Mesenchymal stem cell (in vitro differentiated cells and primary cell): ENCODE measurements around the gene DLEC1.

Experiments
- DNase-seq: peaks from one replicate; pipeline ENCODE4 v3.0.0-alpha.2; 2013
- H2AFZ ChIP-seq: one replicate; pipeline ENCODE4 v1.6.1; 2013; ENCODE audit warnings: low read depth, mild to moderate bottlenecking, control low read depth, inconsistent platforms, low read length, moderate library complexity
- H2AK5ac ChIP-seq: 2 replicates; pipeline ENCODE4 v1.6.1; 2013; ENCODE audit warnings: low read length, moderate library complexity, mild to moderate bottlenecking, inconsistent platforms; ENCODE audit not compliant: severe bottlenecking
- H2BK120ac ChIP-seq: one replicate; pipeline ENCODE4 v1.6.1; 2013; ENCODE audit warnings: low read depth, mild to moderate bottlenecking, inconsistent platforms, low read length, moderate library complexity
- H2BK12ac ChIP-seq, 2 experiments: one replicate each; pipeline ENCODE4 v1.6.1; 2013; ENCODE audit warnings: inconsistent platforms in 2 of 2, low read length in 2 of 2, mild to moderate bottlenecking in 2 of 2, moderate library complexity in 2 of 2, control low read depth in 1 of 2
- H2BK15ac ChIP-seq: one replicate; pipeline ENCODE4 v1.6.1; 2013; ENCODE audit warnings: mild to moderate bottlenecking, low read depth, inconsistent platforms; ENCODE audit not compliant: poor library complexity, severe bottlenecking
- H2BK5ac ChIP-seq: 2 replicates; pipeline ENCODE4 v1.6.1; 2013; ENCODE audit warnings: low read depth, mild to moderate bottlenecking, low read length, control low read depth, inconsistent platforms; ENCODE audit not compliant: poor library complexity, severe bottlenecking
- H3K14ac ChIP-seq, 2 experiments: one replicate each; pipeline ENCODE4 v1.6.1; 2013; ENCODE audit warnings: inconsistent platforms in 2 of 2, low read length in 2 of 2, control low read depth in 1 of 2, mild to moderate bottlenecking in 1 of 2, moderate library complexity in 1 of 2
- H3K18ac ChIP-seq, 2 experiments: one replicate each; pipeline ENCODE4 v1.6.1; 2013; ENCODE audit warnings: inconsistent platforms in 2 of 2, low read length in 2 of 2, control low read depth in 1 of 2, low read depth in 1 of 2, mild to moderate bottlenecking in 1 of 2
- H3K23ac ChIP-seq, 2 experiments: one replicate each; pipeline ENCODE4 v1.6.1; 2013; ENCODE audit warnings: inconsistent platforms in 2 of 2, low read length in 2 of 2, mild to moderate bottlenecking in 2 of 2, moderate library complexity in 2 of 2, control low read depth in 1 of 2
- H3K27ac ChIP-seq: 2 replicates; pipeline ENCODE4 v1.5.1; 2013; ENCODE audit warnings: mild to moderate bottlenecking, moderate library complexity, low read length, control low read depth, inconsistent platforms; ENCODE audit not compliant: poor library complexity, severe bottlenecking
- H3K27me3 ChIP-seq, 2 experiments: 2 replicates each; pipeline versions ENCODE4 v1.6.1 to v1.7.0; 2013; ENCODE audit warnings: low read length in 2 of 2, mild to moderate bottlenecking in 2 of 2, moderate library complexity in 2 of 2, control low read depth in 1 of 2, inconsistent platforms in 1 of 2; ENCODE audit not compliant: control insufficient read depth in 1 of 2, insufficient read depth in 1 of 2
- H3K36me3 ChIP-seq, 2 experiments: 2 replicates each; pipeline versions ENCODE4 v1.6.1 to v1.7.0; 2013; ENCODE audit warnings: low read length in 2 of 2, control low read depth in 1 of 2, inconsistent platforms in 1 of 2, low read depth in 1 of 2, mild to moderate bottlenecking in 1 of 2; ENCODE audit not compliant: insufficient read depth in 2 of 2, control insufficient read depth in 1 of 2
- H3K4ac ChIP-seq, 2 experiments: one replicate each; pipeline ENCODE4 v1.6.1; 2013; ENCODE audit warnings: inconsistent platforms in 2 of 2, low read length in 2 of 2, mild to moderate bottlenecking in 2 of 2, moderate library complexity in 2 of 2, control low read depth in 1 of 2, low read depth in 1 of 2
- H3K4me1 ChIP-seq: 2 replicates; pipeline ENCODE4 v1.6.1; 2013; ENCODE audit warnings: low read depth, low read length, control low read depth; ENCODE audit not compliant: control insufficient read depth, insufficient read depth
- H3K4me2 ChIP-seq: 2 replicates; pipeline ENCODE4 v1.6.1; 2013; ENCODE audit warnings: low read length, mild to moderate bottlenecking, inconsistent platforms; ENCODE audit not compliant: poor library complexity, severe bottlenecking
- H3K4me3 ChIP-seq, 2 experiments: 2 replicates each; pipeline versions ENCODE4 v1.5.1 to v1.7.0; 2013; ENCODE audit warnings: low read length in 2 of 2, mild to moderate bottlenecking in 2 of 2, control low read depth in 1 of 2, low read depth in 1 of 2; ENCODE audit not compliant: insufficient read depth in 1 of 2
- H3K79me1 ChIP-seq: replicated peaks from 2 replicates; pipeline ENCODE4 v1.6.1; 2013; ENCODE audit warnings: mild to moderate bottlenecking, control low read depth, low read length, inconsistent platforms; ENCODE audit not compliant: poor library complexity, severe bottlenecking
- H3K9ac ChIP-seq: 2 replicates; pipeline ENCODE4 v1.7.0; 2013; ENCODE audit warnings: mild to moderate bottlenecking, low read length, moderate library complexity
- H3K9me3 ChIP-seq: 2 replicates; pipeline ENCODE4 v1.7.0; 2013; ENCODE audit warnings: mild to moderate bottlenecking, low read length; ENCODE audit not compliant: control insufficient read depth
- H4K8ac ChIP-seq: one replicate; pipeline ENCODE4 v1.6.1; 2013; ENCODE audit warnings: inconsistent platforms, mild to moderate bottlenecking, low read length, moderate library complexity
- H4K91ac ChIP-seq: one replicate; pipeline ENCODE4 v1.6.1; 2013; ENCODE audit warnings: mild to moderate bottlenecking, low read length, inconsistent platforms
- whole genome bisulfite sequencing: methylation state at CpG from one replicate; pipeline ENCODE4 v1.1.7; 2013; ENCODE audit warnings: mixed read lengths; 5-methylcytosine and 5-hydroxymethylcytosine counted together

The DLEC1 gene

DNA sequence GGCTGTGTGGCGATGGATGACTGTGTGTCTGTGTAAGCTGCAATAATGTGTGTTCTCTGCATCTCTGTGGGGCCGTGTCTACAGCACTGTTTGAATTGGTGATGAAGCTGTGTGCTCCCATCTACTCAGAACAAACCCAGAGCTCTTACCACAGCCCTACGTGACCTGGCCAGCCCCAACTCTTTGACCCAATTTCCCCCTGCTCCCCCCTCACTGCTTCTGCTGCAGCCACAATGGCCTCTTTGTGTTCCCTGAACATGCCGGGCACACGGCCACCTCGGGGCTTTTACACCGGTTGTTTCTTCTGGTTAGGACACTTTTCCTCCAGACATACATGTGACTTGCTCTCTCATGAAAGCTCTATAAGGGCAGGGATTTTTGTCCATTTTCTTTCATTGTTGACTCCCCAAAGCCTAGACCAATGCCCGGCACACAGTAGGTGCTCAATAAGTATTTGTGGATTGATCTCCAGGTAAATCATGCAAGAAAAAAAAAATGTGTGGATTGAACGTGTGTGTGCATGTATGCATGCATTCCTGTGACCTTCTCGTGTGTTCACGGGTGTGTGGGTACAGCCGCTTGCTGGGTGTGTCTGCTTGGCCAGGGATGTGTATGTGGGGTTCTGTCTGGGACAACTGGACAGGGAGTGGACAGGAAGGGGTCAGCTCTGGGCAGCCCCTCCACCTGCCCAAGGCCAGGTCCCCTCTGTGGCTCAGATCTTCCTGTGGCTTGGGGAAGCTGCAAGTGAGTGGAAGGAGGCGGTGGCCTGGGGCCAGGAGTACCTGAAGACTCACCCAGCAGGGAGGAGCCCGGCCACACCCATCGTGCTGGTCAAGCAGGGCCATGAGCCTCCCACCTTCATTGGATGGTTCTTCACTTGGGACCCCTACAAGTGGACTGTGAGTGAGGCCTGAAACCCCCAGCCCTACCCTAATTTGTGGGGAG is 33.7 kb upstream of the DLEC1 start:
- Histone ChIP-seq H3K27me3 (no peaks in the 10 kb centered on the region), H3K14ac (no peak overlapping the region), H3K9me3 (no peaks in the 10 kb centered on the region), H2BK120ac (no peak overlapping the region), H2BK15ac (no peak overlapping the region), H3K36me3 (peaks cover 47 to 66% of the 10 kb centered on the region in 2 experiments), H4K8ac (no peak overlapping the region), H3K9ac (peak overlapping the region; percentile 11), H3K4me1 (peaks cover 2% of the 10 kb centered on the region), H2BK5ac (no peak overlapping the region), H2BK12ac (no peak overlapping the region), H3K23ac (no peak overlapping the region), H4K91ac (no peak overlapping the region), H3K4me2 (no peak overlapping the region), H3K4ac (no peak overlapping the region), H2AK5ac (no peak overlapping the region), H3K27ac (no peak overlapping the region), H3K18ac (no peak overlapping the region), H3K79me1 (no peaks in the 10 kb centered on the region), H2AFZ (no peak overlapping the region), H3K4me3 (no peak overlapping the region)
- 93% methylated on average over 13 of the region's 15 CpGs for WGBS
- DNase-seq = no peak

DNA sequence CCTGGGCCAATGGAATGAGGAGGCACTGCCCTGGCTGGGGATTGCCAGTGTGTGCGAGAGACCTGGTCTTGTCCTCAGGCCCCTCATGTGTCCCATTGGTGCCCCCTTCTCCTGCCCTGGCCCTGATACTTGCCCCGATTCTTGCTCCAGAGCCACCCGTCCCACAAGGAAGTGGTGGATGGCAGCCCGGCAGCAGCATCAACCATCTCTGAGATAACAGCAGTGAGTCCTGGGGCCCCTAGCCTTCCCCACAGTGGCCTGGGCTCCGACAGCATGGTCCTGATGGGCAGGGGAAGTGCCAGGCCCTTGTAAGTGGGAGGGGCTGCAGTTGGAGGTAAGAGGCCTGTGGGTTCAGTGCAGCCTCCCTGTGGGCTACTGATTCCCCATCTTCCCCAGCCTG is 33.0 kb upstream of the DLEC1 start:
- H3K9me3 ChIP-seq = no peaks in the 10 kb centered on the region
- H3K4me1 ChIP-seq = peaks cover 2% of the 10 kb centered on the region
- no peak overlapping the region for H3K4ac ChIP-seq
- H3K27me3 ChIP-seq = no peaks in the 10 kb centered on the region
- H2BK15ac ChIP-seq = no peak overlapping the region
- no peak for DNase-seq
- no peak overlapping the region for H3K18ac ChIP-seq
- WGBS = 84% methylated on average over 5 of the region's 5 CpGs
- H3K4me2 ChIP-seq = no peak overlapping the region
- no peak overlapping the region for H2AK5ac ChIP-seq
- no peak overlapping the region for H3K9ac ChIP-seq
- H3K79me1 ChIP-seq = no peaks in the 10 kb centered on the region
- H2BK12ac ChIP-seq = no peak overlapping the region
- H4K8ac ChIP-seq = no peak overlapping the region
- no peak overlapping the region for H2BK5ac ChIP-seq
- H3K14ac ChIP-seq = no peak overlapping the region
- no peak overlapping the region for H3K4me3 ChIP-seq
- H3K23ac ChIP-seq = no peak overlapping the region
- H3K27ac ChIP-seq = no peak overlapping the region
- H2BK120ac ChIP-seq = no peak overlapping the region
- H3K36me3 ChIP-seq = peaks cover 53 to 66% of the 10 kb centered on the region in 2 experiments
- no peak overlapping the region for H4K91ac ChIP-seq
- H2AFZ ChIP-seq = no peak overlapping the region

GRCh38 chr3:38006445-38006995 is 32.5 kb upstream of the DLEC1 start:
- H3K9ac ChIP-seq = no peak overlapping the region
- H3K23ac ChIP-seq = no peak overlapping the region
- 97% methylated on average over 14 of the region's 16 CpGs for WGBS
- H3K9me3 ChIP-seq = no peaks in the 10 kb centered on the region
- no peak overlapping the region for H3K4me2 ChIP-seq
- H2BK120ac ChIP-seq = no peak overlapping the region
- no peaks in the 10 kb centered on the region for H3K27me3 ChIP-seq
- no peak overlapping the region for H3K4me3 ChIP-seq
- no peak overlapping the region for H3K27ac ChIP-seq
- H3K14ac ChIP-seq = no peak overlapping the region
- no peak overlapping the region for H2BK12ac ChIP-seq
- peaks cover 2% of the 10 kb centered on the region for H3K4me1 ChIP-seq
- H3K4ac ChIP-seq = no peak overlapping the region
- no peak overlapping the region for H2AK5ac ChIP-seq
- no peak overlapping the region for H2BK5ac ChIP-seq
- no peak overlapping the region for H2AFZ ChIP-seq
- no peak overlapping the region for H2BK15ac ChIP-seq
- H3K18ac ChIP-seq = no peak overlapping the region
- no peak for DNase-seq
- no peaks in the 10 kb centered on the region for H3K79me1 ChIP-seq
- no peak overlapping the region for H4K91ac ChIP-seq
- H3K36me3 ChIP-seq = peaks cover 54 to 67% of the 10 kb centered on the region in 2 experiments
- no peak overlapping the region for H4K8ac ChIP-seq

DNA sequence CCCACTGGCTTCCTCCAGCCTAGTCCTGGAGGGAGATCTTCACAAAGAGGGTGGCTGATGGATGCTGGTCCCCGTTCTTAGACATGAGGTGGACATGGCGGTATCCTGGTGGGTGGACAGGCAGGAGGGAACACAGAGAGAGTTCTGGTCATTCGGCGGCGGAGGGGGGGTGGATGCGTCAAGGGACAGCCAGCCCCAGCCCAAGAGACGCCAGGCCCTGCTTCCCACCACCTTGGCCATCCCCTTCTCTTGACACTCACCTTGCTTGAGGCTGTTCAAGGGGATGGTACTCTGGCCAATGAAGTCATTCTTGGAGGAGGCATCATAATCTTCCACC is 31.3 kb upstream of the DLEC1 start:
- no peak overlapping the region for H3K4ac ChIP-seq
- no peak overlapping the region for H2BK120ac ChIP-seq
- H3K27ac ChIP-seq = no peak overlapping the region
- no peak overlapping the region for H3K18ac ChIP-seq
- no peak overlapping the region for H2BK15ac ChIP-seq
- H3K9ac ChIP-seq = no peak overlapping the region
- peaks cover 2% of the 10 kb centered on the region for H3K4me1 ChIP-seq
- no peak for DNase-seq
- no peak overlapping the region for H2BK12ac ChIP-seq
- no peaks in the 10 kb centered on the region for H3K9me3 ChIP-seq
- no peaks in the 10 kb centered on the region for H3K27me3 ChIP-seq
- no peak overlapping the region for H3K23ac ChIP-seq
- 100% methylated on average over 2 of the region's 7 CpGs for WGBS
- H2BK5ac ChIP-seq = no peak overlapping the region
- peak overlapping the region in 1 of 2 experiments; percentile 22 for H3K14ac ChIP-seq
- H3K36me3 ChIP-seq = peaks cover 54 to 58% of the 10 kb centered on the region in 2 experiments
- no peak overlapping the region for H3K4me3 ChIP-seq
- H2AK5ac ChIP-seq = no peak overlapping the region
- no peak overlapping the region for H4K91ac ChIP-seq
- H2AFZ ChIP-seq = no peak overlapping the region
- no peak overlapping the region for H4K8ac ChIP-seq
- H3K79me1 ChIP-seq = no peaks in the 10 kb centered on the region
- no peak overlapping the region for H3K4me2 ChIP-seq
